HG02759 (cell line): ENCODE results near the gene DIRAS1.
"Not testable (repeated sequence)": the region's sequence is repeated elsewhere in the genome, so short reads cannot be mapped to it uniquely, and the experiment has no call there.

Experiments used
- ATAC-seq: cut with Tn5 transposase; IDR thresholded peaks from one replicate; pipeline ENCODE4 v1.9.1; 2021; ENCODE audit warnings: mild to moderate bottlenecking, moderate library complexity; ENCODE audit not compliant: unreplicated experiment

DIRAS1 gene

GRCh38 chr19:2679439-2679838 is 41.7 kb downstream of the DIRAS1 start:
- no peak for ATAC-seq

GRCh38 chr19:2678948-2679347 is 42.2 kb downstream of the DIRAS1 start:
- not testable (repeated sequence) for ATAC-seq

- ATAC-seq = peak; percentile 52
Observed at GRCh38 chr19:2678044-2678671, 43.0 kb downstream of the DIRAS1 start.

GRCh38 chr19:2676823-2677222 is 44.3 kb downstream of the DIRAS1 start:
- ATAC-seq = no peak

GRCh38 chr19:2675892-2676291 is 45.3 kb downstream of the DIRAS1 start:
- no peak for ATAC-seq

GRCh38 chr19:2670217-2670616 is 51.0 kb downstream of the DIRAS1 start:
- ATAC-seq = no peak

- ATAC-seq = no peak
Observed at GRCh38 chr19:2668175-2668763, 52.9 kb downstream of the DIRAS1 start.

- ATAC-seq = not testable (repeated sequence)
Observed at GRCh38 chr19:2667349-2667748, 53.8 kb downstream of the DIRAS1 start.

GRCh38 chr19:2666344-2666994 is 54.7 kb downstream of the DIRAS1 start:
- ATAC-seq = no peak

GRCh38 chr19:2665103-2665502 is 56.1 kb downstream of the DIRAS1 start:
- ATAC-seq = no peak
